ENCODE data around the gene LMBRD1.
"Not testable (repeated sequence)": the region's sequence is repeated elsewhere in the genome, so short reads cannot be mapped to it uniquely, and the experiment has no call there.

Gene LMBRD1

DNA sequence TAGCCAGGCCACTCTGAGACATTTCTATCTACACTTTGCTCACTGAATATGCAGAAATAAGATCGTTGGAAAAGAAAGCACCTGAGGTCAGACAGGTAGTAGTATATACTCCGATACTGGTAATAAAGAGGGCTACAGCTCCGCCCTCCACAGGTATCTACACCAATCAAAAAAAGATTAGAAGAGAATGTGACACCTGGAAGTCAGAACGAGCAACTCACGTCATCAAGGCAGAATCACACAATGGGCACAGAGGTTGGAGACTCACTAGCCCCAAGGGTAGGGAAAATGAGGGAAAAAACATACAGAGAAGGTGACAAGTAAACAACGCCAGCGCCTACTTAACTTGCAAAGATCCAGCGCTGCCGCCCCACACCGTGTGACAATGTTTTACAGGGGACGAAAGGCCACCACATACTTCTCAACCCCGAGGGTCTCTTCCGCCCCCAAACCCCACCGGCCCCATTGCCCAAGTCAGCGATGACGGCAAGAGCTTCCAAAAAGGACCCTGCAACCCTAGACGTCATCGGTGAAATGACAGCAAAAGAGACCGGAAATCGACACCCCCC lies 653 bp downstream of the LMBRD1 start:
- peak in 1 of 2 experiments; percentile 38 for DNase-seq

DNA sequence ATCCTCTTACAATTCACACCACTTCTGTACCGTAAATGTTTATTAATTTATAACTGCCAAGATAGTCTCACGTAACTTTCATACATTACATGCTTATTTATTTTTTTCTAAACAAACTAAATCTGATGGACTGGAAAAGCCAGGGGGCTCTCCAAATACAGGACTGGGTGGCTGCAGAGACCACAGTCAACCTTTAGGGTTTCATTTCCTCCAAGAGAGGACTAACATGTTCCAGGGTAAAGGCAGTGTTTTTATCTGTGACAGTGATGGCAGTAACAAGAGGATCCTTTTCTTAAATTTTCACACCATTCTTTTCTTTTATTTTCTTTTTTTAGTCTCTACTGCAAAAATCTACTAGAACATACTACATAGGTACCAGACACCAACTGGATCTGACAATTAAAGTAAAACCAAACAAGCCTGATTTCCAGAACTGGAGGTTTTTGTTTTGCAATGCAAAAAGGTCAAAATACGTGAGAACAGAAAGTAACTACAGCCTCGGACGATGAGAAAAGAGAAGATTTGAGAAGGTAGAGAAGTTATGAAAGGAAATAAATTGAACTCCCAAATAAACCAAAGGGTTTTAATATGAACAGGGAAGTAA lies 1.2 kb downstream of the LMBRD1 start:
- no peak for DNase-seq

DNA sequence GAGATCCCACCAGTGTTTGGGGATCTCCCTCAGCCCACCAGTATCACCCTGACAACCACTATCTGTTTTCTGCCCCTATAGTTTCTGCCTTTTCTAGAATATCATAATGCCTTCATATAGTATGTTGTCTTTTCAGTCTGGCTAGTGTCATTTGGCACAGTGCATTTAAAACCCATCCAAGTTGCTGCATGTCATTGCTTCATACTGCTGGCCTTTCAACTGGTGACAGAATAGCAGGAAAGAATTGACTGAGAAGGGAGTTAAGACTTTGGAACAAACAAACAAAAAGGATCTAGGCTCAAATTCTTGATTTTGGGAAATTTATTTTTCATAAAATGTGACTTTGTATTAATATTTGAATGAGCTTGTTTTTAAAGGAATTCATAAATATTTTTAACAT lies 4.5 kb downstream of the LMBRD1 start:
- no peak for DNase-seq

DNA sequence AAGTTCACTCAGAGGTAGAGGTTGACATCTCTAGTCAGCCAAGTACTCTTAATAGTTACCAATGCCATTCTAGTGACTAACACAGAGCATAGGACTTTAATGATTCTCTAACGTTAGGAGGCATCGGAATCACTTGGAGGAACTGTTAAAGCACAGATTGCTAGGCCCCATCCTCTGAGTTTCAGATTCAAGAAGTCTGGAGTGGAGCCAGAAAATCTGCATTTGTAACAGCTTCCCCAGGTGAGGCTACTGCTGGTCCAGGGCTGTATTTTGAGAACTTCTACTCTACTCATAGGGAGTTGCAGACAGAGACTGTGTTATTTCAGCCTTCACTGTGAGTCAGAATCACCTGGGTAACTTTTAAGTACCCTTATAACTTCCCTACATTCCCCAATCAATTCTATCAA lies 5.7 kb downstream of the LMBRD1 start:
- no peak for DNase-seq

DNA sequence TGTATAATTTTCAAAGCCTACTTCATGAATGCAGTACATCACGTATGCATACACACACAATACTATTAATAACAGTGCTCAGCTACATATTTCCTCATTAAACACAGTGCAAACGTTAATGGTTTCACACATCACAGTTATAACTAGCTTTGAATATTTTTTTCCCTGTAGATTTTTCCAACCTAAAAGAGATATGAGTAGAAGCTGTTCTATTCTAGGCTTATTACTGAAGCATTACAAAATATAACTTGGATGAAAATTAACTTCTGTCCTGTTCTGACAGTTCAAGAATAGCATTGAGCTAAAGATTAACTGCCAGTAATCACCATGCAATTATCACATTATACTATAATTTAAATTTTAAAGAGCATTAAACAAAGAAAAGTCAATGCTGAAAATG lies 6.2 kb downstream of the LMBRD1 start:
- DNase-seq: no peak

DNA sequence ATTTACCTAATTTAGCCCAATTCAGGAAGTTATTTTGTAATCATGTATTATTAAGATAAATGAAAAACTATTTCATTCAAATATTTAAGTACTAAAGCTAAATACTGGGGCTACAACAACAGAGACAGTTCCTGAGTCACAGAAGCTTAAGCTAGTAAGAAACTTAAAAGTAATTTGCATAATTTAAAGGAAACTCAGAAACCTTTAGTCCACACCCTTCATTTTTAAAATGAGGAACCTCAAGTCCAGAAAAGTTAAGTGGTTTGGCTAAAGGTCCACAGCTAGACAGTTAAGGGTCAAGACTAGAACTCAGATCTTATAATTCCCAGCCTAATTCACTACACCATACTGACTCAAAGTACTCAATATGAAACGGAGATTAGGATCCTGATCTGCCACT lies 7.2 kb downstream of the LMBRD1 start:
- DNase-seq: no peak

DNA sequence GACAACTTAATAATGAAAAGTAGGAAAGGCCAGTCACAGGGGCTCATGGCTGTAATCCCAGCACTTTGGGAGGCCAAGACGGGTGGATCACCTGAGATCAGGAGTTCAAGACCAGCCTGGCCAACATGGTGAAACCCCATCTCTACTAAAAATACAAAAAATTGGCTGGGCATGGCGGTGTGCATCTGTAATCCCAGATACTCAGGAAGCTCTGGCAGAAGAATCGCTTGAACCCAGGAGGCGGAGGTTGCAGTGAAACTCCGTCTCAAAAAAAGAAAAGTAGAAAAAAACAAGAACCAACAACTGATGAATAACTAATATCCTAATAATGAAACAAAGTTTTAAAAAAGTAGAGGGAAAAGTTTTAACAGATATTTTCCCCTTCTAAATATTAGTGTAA lies 9.4 kb downstream of the LMBRD1 start:
- not testable (repeated sequence) for DNase-seq

DNA sequence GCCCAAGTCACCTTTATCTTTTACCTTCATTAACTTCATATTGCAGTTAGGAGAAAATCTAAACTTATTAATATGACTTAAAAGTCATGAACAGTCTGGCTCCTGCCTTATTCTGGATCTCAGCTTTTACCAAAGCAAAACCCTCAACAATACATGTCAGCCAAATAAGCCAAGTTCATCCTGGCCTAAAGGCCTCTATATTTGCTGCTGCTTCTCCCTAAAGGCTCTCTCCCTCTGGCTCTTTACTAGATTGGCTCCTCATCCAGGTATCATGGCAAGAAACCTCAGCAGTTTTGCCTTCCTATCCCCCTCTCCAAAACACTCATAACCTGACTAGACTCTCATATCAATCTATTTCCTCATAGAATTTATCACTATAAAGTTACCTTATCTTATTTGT lies 11.1 kb downstream of the LMBRD1 start:
- no peak for DNase-seq

DNA sequence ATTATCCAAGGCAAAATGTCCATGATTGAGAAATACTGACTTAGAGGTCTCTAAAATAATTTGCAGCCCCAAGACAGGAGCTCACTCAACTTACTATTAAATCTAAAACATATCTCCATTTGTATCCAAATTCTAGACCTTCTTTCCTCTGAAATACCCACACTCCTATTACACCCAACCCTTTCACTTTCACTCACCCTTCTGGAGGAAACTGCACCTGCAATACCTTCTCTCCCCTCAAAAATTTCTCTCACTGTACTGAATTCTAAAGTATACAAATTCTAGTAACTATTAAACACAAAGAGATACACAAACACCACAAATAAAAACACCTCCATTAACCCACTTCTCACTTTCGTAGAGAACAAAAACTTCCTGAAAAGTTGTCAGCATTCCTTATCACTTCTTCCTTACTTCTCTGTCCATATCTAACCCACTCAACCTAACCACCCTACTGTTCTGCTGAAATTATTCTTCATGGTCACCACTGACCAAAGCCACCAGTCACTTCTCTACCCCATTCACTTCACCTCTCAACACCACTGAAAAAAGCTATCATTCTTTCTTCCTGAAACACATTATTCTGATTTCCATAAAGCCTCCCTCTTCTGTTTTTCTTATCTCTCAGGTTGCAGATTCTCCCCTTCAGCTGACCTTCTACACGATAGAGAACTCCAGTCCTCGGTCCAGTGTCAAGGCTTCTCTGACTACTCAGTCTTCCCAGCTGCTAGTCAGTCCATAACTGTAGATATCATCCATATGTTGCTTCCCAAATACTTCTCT lies 12.0 kb downstream of the LMBRD1 start:
- DNase-seq: no peak

DNA sequence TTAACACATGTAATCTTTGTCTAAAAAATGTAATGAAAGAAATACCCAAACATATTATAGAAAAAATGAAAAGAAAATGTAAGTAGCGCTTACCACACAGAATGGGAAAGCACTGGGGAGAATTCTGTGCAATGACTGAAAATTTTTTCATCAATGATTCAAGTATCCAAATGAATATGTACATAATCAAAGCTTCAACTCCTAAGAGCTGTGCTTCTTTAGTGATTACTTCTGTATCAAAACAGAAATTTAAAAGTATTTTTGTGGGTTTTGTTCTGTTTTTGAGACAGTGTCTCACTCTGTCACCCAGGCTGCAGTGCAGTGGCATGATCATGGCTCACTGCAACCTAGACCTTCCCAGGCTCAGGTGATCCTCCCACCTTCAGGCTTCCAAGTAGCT lies 13.7 kb downstream of the LMBRD1 start:
- no peak for DNase-seq

DNA sequence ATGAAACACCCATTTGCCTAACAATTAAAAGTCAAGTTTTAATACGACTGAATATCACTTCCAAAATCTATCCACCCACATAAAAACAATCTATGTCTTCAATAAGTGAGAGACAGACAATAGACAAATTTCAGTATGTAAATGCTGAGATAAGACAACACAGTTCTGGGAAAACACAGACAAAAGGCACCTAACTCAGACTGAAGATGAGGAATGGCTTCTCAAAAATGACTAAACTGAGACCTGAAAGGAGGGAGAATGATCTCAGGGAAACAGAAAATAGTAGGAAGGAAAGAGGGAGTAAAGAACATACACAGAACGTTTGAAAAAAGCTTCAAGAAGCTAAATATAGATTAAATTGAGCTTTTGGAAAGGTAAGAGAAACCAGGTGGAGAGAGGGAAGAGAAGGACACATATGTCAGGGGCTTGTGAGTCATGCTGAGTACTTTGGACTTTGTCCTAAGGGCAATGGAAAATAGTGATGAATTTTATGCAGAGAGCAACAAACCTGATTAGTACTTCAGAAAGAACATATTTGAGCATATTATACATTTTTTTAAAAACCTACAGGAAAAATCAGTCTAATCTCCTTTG lies 16.1 kb downstream of the LMBRD1 start:
- DNase-seq: no peak

DNA sequence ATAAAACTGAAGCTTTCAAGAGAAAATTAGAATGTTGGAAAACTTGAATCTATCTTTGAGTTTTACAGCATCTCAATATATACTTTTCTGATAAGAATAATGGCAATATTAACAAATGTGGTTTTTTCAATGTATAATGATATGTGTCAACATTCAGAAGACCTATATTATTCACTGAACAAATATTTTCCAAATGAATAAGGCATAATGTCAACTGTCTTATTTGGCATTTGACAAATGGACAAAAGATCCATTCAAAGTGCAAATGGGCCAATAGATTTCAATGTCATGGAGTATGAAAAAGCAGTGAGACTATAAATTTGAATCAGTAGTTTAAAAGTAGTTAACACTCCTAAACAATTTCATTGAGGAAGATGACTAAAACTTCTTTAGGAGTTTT lies 20.9 kb downstream of the LMBRD1 start:
- DNase-seq: no peak

DNA sequence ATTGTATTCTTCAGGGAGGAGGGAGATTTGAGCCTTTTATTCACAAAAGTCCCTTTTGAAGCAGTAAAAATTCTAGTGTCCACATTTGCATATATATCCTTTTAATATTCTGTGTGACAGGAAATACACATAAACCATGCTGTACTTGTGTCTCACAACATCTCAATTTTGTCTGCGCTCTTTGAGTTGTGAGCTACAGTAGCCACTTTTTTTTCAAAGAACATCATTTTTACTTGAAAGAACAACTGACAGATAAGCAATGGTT lies 21.3 kb downstream of the LMBRD1 start:
- no peak for DNase-seq

DNA sequence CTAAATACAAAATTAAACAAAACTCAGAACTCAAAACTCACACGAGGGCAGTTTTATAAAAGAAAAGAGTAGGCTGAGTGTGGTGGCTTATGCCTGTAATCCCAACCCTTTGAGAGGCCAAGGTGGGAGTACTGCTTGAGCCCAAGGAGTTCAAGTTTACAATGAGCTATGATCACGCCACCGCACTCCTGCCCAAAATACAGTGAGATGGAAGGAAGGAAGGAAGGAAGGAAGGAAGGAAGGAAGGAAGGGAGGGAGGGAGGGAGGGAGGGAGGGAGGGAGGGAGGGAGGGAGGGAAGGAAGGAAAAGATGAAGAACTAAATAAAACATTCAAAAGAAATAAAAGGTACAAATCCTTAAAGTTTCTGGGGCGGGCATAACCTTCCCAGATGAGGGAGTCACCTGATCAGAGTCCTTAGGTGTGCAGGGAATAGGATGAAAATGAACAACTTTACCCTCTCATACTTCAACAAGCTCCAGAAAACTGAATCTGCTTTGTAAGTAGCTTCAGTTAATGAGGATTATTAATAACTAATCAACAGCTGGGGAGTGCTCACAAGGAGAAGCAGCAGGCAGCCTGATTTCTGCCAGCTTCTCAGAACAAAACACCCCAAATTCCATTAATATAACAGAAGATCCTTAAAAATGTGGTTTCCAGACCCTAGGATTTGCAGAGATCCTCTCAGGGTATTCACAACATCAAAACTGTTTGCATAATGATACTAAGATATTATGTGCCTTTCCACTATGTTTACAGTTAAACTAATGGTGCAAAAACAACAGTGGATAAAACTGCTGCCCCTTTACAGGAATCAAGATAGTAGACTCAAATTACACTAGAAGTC lies 21.8 kb downstream of the LMBRD1 start:
- no peak for DNase-seq

DNA sequence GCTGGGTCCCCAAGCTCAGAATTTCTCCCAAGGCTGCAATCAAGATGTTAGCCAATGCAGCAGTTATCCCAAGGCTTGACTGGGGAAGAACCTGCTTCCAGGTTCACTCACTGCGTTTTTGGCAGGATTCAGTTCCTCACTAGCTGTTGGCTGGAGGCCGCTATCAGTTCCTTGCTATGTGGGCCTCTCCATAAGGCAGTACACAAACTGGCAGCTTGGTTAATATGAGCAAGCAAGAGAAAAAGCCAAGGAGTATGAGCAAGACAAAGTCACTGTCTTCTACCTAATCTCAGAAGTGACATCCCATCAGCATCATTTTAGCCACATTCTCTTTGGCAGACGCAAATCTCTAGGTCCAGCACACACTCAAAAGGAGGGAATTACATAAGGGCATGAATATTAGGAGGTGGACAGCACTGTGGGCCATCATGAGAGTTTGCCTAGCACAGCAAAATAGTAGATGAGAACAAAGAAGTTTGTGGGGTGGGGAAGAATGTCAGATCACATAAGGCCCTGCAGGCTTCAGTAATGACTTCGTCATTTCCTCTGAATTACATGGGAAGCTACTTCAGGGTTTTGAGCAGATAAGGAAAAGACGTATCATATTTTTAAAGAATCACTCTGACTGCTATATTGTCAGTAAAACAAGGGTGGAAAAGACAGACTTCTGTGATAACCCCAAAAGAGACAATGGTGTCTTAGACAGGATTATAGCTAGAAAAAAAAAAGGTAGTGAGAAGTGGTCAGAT lies 25.5 kb downstream of the LMBRD1 start:
- DNase-seq: no peak

DNA sequence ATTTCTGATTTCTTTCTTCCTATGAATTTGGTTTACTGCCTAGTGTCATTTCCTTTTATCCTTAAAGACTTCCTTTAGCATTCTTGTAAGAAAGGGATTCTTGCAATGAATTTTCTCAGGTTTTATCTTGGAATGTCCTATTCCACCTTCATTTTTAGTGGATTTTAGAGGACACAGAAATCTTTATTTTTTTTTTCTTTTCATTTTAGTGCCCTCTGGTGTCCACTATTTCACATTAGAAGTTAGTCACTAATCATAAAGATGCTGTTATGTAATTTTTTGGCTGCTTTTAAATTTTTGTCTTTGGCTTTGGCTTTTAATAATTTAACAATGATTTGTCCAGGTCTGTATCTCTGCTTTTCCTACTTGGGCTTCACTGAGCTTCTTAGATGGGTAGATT lies 28.1 kb downstream of the LMBRD1 start:
- no peak for DNase-seq

DNA sequence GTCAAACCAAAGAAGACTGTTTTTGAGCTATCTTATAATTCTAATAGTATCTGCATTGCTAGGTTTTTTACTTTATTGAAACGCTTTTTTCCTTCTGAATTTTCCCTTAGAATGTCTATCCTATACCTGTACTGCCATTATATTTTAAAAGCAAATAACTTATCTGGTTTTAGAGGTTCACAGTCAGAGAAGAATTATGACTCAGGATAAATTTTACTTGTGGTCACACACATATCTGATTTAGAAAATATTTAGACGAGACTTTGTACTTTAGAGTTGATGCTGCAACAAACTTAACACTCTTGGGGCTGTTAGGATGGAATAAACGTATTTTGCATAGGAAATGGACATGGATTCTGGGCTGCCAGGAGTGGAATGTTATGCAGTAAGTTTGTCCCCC lies 33.0 kb downstream of the LMBRD1 start:
- no peak for DNase-seq

DNA sequence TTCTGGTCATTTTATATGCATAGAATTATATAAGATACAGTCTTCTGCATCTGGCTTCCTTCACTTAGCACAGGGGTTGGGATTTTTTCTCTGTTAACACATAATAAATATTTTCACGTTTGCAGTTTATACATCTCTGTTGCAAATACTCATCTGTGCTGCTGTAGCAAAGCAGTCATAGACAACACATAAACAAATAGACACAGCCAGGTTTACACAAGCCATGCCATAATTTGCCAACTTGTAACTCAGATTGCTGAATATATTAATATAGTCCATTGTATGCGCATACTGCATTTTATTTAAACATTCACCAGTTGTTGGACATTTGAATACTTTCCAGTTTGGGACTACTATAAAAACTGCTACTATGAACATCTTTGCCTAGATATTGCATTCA lies 35.0 kb downstream of the LMBRD1 start:
- DNase-seq: no peak

DNA sequence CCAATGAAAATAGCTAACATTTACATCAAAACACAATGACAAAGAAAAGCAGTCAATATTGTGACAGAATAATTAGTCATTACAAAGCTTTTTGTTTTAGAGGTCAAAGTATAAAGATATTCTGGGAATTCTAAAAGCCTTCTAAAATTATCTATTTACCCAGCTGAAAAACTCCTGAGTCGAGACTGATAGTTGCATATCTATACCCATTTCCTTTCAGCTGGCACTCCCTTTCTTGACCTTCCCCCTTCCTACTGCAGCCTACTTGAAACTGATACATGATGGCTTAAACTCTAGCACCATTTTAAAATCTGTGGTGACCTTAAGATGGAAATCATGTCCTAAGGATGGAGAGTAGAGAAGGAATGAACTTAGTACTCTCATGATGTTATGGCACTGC lies 38.6 kb downstream of the LMBRD1 start:
- DNase-seq: no peak

DNA sequence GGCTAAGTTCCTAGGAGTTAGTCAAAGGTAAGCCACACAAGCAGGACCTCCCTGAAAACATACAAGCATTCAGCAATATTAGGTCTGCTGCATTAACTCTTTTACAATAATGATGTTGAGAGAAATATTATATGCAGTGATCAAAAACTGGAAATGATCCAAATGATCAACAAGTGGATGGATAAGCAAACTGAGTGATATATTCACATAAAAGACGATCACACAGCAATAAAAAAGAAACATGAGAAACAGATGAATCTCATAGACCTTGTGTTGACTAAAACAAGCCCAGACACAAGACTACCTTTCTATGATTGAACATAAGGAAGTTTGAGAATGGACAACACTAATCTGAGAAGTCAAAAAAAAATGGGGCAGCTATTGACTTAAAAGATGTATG lies 39.9 kb downstream of the LMBRD1 start:
- no peak for DNase-seq

DNA sequence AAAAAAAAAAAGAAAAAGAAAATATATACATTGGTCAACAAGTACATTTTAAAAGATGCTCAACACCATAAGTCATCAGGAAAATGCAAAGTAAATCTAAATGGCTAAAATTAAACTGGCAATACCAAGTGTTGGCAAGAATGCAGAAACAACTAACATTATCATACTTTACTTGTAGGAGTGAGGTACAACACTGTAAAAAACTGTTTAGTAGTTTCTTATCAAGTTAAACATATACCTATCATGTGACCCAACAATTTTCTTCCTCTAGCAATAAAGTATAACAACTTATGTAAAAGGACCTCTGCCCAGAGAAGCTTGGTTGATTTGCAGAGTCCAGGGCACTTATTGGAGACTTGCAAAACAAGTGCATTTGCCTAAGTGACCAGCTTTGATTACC lies 40.4 kb downstream of the LMBRD1 start:
- DNase-seq: no peak

DNA sequence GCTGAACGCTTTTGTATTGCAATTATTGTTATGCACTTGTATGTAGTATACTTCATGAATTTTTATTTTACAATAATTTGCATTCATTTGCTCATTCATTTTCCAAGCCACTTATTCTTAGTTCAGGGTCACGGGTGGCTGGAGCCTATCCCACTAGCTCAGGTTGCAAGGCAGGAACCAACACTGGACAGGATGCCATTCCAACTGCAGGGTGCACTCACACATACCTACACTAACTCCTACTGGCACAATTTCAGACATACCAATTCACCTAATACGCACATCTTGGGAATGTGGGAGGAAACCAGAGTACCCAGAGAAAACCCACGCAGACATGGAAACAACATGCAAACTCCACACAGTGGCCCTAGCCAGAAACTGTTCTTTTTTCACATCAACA lies 61.8 kb downstream of the LMBRD1 start:
- no peak for DNase-seq

DNA sequence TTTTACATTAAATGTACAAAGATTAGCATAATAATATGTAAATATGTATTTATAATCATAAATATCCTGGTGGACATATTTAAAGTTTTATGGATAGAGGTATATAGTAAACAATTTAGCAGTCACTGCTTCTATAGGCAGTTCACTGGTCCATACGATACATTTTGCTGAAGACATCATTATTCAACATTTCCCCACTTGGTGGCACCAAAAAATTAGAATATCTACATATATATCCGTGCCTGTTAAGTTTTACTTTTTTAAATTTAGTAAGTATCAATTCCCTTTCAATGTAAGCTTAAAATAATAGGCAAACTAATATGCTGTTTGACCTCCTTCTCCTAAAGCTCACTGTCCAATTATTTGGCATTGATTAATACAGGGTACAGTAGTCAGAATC lies 64.2 kb downstream of the LMBRD1 start:
- DNase-seq: no peak

All from stimulated activated CD4-positive, alpha-beta T cell treated with anti-CD3 and anti-CD28 coated beads, Interleukin-4, amount 100 ng/mL, for 4 hours (primary cell).